ENCODE measurements around the gene PTPRD.
"Not testable (repeated sequence)": the region's sequence is repeated elsewhere in the genome, so short reads cannot be mapped to it uniquely, and the experiment has no call there.

PTPRD gene

GRCh38 chr9:10449201-10449617 lies 163.6 kb downstream of the PTPRD start:
- not testable (repeated sequence) for DNase-seq

GRCh38 chr9:10447036-10447435 lies 165.8 kb downstream of the PTPRD start:
- no peak for DNase-seq

- DNase-seq = no peak
Observed at GRCh38 chr9:10443868-10444204, 169.0 kb downstream of the PTPRD start.

- no peak for DNase-seq
Observed at GRCh38 chr9:10443181-10443867, 169.5 kb downstream of the PTPRD start.

GRCh38 chr9:10438955-10439354 lies 173.8 kb downstream of the PTPRD start:
- no peak for DNase-seq

GRCh38 chr9:10436756-10437155 lies 176.0 kb downstream of the PTPRD start:
- DNase-seq = no peak

GRCh38 chr9:10434412-10434811 lies 178.4 kb downstream of the PTPRD start:
- no peak for DNase-seq

GRCh38 chr9:10411272-10411671 lies 201.5 kb downstream of the PTPRD start:
- DNase-seq = no peak

- no peak for DNase-seq
Observed at GRCh38 chr9:10403283-10403682, 209.5 kb downstream of the PTPRD start.

GRCh38 chr9:10396615-10397014 lies 216.2 kb downstream of the PTPRD start:
- DNase-seq = no peak

- DNase-seq = no peak
Observed at GRCh38 chr9:10387282-10387681, 225.5 kb downstream of the PTPRD start.

- no peak for DNase-seq
Observed at GRCh38 chr9:10371824-10372223, 241.0 kb downstream of the PTPRD start.

- no peak for DNase-seq
Observed at GRCh38 chr9:10366171-10366779, 246.5 kb downstream of the PTPRD start.

- DNase-seq = no peak
Observed at GRCh38 chr9:10354591-10354990, 258.2 kb downstream of the PTPRD start.

GRCh38 chr9:10345621-10346020 lies 267.2 kb downstream of the PTPRD start:
- not testable (repeated sequence) for DNase-seq

GRCh38 chr9:10341057-10341456 lies 271.7 kb downstream of the PTPRD start:
- DNase-seq = no peak

GRCh38 chr9:10339152-10339551 lies 273.6 kb downstream of the PTPRD start:
- no peak for DNase-seq

- no peak for DNase-seq
Observed at GRCh38 chr9:10331157-10331556, 281.6 kb downstream of the PTPRD start.

- DNase-seq = no peak
Observed at GRCh38 chr9:10282084-10282483, 330.7 kb downstream of the PTPRD start.

GRCh38 chr9:10274988-10275387 lies 337.8 kb downstream of the PTPRD start:
- no peak for DNase-seq

- DNase-seq = no peak
Observed at GRCh38 chr9:10274175-10274574, 338.6 kb downstream of the PTPRD start.

GRCh38 chr9:10272830-10273229 lies 340.0 kb downstream of the PTPRD start:
- DNase-seq = no peak

- DNase-seq = no peak
Observed at GRCh38 chr9:10268531-10269485, 344.0 kb downstream of the PTPRD start.

- DNase-seq = no peak
Observed at GRCh38 chr9:10265153-10265631, 347.6 kb downstream of the PTPRD start.

Measured in activated T-cell treated with anti-CD3 and anti-CD28 coated beads for 4 hours (primary cell).